Stimulated activated CD4-positive, alpha-beta T cell treated with anti-CD3 and anti-CD28 coated beads, Interleukin-12 subunit alpha, Interleukin-12 subunit beta, amount 100 ng/mL, for 4 hours (primary cell): ENCODE measurements around the gene OR4N5.
"Not testable (repeated sequence)": the region's sequence is repeated elsewhere in the genome, so short reads cannot be mapped to it uniquely, and the experiment has no call there.

Experiments used
- DNase-seq: peaks from one replicate; pipeline ENCODE4 v3.0.0-alpha.2; 2020

The OR4N5 gene, protein sequence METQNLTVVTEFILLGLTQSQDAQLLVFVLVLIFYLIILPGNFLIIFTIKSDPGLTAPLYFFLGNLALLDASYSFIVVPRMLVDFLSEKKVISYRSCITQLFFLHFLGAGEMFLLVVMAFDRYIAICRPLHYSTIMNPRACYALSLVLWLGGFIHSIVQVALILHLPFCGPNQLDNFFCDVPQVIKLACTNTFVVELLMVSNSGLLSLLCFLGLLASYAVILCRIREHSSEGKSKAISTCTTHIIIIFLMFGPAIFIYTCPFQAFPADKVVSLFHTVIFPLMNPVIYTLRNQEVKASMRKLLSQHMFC

GRCh38 chr14:20138520-20138919 is at the start of gene OR4N5:
Gene OR4N5 (plus strand): TSS chr14:20138820. CDS start chr14:20143736, 4,916 bp downstream.
- DNase-seq, result no peak

GRCh38 chr14:20092050-20092449 is 46.6 kb upstream of the OR4N5 start:
- DNase-seq, result no peak

DNA sequence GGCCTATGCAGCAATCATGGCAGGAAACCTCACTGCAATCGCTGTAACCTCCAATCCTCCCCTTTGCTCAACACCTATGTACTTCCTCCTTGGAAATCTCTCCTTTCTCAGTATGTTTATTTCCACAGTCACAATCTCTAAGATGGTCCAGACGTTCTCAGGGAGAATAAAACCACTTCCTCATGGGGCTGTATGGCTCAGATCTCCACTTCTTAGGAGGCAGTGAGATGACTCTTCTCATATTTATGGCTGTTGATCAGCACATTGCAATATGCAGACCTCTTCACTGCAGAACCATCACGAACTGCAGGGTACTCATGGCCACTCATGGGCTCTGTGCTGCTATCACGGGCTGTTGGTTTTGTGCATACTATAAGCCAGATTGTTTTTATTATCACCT is 45.2 kb upstream of the OR4N5 start:
- DNase-seq, result no peak

GRCh38 chr14:20098926-20099770 is 39.5 kb upstream of the OR4N5 start:
- DNase-seq, result not testable (repeated sequence)

GRCh38 chr14:20110438-20110837 is 28.2 kb upstream of the OR4N5 start, which contains the start of gene OR4K17:
Gene OR4K17 (plus strand): TSS chr14:20110739. CDS start chr14:20117500, 6,761 bp downstream.
- no peak for DNase-seq

- no peak for DNase-seq
These were observed 26.3 kb upstream of the OR4N5 start for GRCh38 chr14:20112321-20112720.

DNA sequence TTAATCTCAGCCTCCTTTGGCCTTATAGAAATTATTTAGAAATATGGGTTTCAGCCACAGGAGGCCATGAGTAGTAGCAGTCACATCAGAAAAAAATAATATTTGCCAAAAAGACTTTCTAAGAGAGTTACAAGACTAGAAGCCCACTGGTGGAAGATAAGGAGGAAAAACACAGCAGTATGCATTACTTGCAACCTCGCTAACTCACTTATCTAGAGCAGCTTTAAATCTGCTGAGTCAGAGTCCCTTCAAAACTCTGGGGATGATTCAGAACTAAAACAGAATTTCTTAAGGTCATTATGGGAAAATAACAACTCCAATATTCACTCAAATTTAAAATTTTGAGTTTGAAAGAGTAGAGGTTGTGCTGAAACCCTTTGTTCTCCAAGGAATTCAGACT is 21.9 kb upstream of the OR4N5 start:
- DNase-seq, result no peak

DNA sequence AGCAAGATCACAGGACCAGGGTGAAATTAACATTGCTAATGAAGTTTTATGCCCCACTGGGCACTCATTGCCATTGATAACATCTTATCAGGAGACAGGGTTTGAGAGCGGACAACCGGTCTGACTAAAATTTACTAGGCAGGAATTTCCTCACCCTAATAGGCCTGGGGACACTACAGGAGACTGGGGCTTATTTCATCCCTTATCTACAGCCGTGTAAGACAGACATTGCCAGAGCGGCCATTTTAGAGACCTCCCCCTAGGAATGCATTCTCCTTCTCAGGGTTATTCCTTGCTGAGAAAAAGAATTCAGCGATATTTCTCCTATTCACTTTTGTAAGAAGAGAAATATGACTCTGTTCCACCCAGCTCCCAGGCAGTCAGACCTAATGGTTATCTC is 19.8 kb upstream of the OR4N5 start:
- DNase-seq, result no peak

DNA sequence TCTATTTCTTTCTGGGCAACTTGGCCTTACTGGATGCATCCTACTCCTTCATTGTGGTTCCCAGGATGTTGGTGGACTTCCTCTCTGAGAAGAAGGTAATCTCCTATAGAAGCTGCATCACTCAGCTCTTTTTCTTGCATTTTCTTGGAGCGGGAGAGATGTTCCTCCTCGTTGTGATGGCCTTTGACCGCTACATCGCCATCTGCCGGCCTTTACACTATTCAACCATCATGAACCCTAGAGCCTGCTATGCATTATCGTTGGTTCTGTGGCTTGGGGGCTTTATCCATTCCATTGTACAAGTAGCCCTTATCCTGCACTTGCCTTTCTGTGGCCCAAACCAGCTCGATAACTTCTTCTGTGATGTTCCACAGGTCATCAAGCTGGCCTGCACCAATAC is 5.3 kb downstream of the OR4N5 start:
- no peak for DNase-seq

GRCh38 chr14:20144820-20145219 is 6.2 kb downstream of the OR4N5 start:
- DNase-seq, result no peak

GRCh38 chr14:20164462-20164861 is 25.8 kb downstream of the OR4N5 start:
- no peak for DNase-seq

DNA sequence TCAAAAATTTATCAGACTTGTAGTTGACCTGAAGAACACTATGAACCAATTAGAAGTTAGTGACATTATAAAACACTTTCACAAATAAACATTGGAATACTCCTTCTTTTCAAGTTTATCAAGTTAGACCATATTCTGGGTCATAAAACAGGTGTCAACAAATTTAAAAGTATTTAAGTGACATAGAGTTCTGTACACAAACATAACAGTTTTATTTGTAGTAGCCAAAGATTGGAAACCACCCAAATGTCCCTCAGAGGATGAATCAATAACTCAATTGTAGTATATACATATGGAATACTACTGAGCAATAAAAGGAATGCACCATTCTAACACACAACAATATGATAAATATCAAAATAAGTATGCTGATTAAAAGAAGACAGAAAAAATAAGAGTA is 28.5 kb downstream of the OR4N5 start:
- DNase-seq, result no peak

GRCh38 chr14:20169852-20170251 is 31.2 kb downstream of the OR4N5 start:
- not testable (repeated sequence) for DNase-seq

- DNase-seq, result not testable (repeated sequence)
These were observed 35.6 kb downstream of the OR4N5 start for GRCh38 chr14:20174205-20174604.

GRCh38 chr14:20176330-20176729 is 37.7 kb downstream of the OR4N5 start:
- no peak for DNase-seq

GRCh38 chr14:20177433-20177974 is 38.9 kb downstream of the OR4N5 start:
- no peak for DNase-seq

- DNase-seq, result no peak
These were observed 40.6 kb downstream of the OR4N5 start for GRCh38 chr14:20179218-20179617.

DNA sequence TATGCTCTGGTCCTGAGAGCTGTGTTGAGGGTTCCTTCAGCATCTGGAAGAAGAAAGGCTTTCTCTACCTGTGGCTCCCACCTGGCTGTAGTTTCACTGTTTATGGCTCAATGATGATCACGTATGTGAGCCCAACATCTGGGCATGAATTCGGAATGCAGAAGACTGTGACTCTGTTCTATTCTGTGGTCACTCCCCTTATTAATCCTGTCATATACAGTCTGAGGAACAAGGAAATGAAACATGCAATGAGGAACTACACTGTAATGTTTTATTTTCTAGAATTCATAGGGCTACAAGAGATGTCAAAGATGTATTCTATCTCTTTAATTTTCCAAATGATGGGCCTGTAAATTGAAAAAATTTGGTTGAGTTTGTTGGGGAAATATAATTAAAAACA is 41.3 kb downstream of the OR4N5 start:
- DNase-seq, result no peak

- no peak for DNase-seq
These were observed 41.9 kb downstream of the OR4N5 start for GRCh38 chr14:20180486-20180885.

DNA sequence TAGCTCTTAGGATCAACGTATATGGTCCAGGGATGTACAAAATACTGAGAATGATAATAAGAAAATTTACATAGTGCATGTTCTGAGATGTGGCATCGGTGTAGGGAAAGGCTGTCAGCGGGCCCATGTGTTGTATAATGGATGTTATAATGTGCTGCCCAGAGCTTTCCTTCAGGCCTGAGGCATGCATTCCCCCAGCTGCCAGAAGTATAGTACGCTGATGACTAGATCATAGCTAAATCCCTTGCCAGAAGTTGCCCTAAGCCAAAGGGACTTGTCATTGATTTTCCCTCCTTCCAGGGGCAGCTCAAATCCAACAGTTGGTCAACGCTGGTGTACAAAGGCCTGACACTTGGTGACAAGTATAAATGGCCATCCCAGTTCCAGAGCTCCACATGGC is 45.6 kb downstream of the OR4N5 start:
- DNase-seq, result no peak

DNA sequence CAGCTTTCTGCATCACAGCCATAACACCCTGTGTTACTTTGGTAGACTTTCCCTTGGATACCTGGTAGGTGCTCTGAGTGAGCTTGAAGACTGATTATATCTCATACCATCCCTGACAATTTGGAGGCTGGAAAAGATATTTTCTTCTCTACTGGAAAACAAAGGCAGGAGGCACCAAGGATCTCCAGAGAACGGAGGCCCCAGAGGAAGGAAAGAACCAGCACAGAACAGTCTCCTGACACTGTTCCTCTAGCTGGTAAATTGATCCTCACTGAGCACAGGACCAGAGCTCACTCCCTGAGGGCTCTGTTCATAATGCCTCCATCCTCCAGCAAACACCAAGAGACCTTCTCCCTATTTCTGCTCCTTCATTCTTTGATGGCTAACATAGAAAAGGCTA is 52.0 kb downstream of the OR4N5 start, which contains the start of gene OR11G2:
OR11G2 (plus strand) TSS at position 301 of the 400 bp plus-strand sequence. CDS start 6,542 bp downstream, outside the sequence.
- no peak for DNase-seq

GRCh38 chr14:20191396-20191795 is 52.8 kb downstream of the OR4N5 start:
- no peak for DNase-seq

- no peak for DNase-seq
These were observed 55.5 kb downstream of the OR4N5 start for GRCh38 chr14:20194101-20194500.
